ENCODE data around the gene TNNI3.

GRCh38 chr19:55178781-55179599 lies 21.5 kb upstream of the TNNI3 start:
- TF ChIP-seq CTCF (IDR thresholded peaks at IDR 0.05; ENCODE audit: insufficient read depth, low read length, poor library complexity, severe bottlenecking) = no peak
- no peak for TF ChIP-seq EZH2phosphoT487 (conservative IDR thresholded peaks at IDR 0.05; ENCODE audit: low read length)
